Mesenchymal stem cell (in vitro differentiated cells and primary cell): ENCODE measurements around the gene CNBD2.
A peak's percentile ranks its signal among the peaks of the same experiment; 100 is the strongest.
"Not testable (repeated sequence)": the region's sequence is repeated elsewhere in the genome, so short reads cannot be mapped to it uniquely, and the experiment has no call there.

Experiments
- DNase-seq: peaks from one replicate; pipeline ENCODE4 v3.0.0-alpha.2; 2013
- H2AFZ ChIP-seq: one replicate; pipeline ENCODE4 v1.6.1; 2013; ENCODE audit warnings: low read depth, mild to moderate bottlenecking, control low read depth, inconsistent platforms, low read length, moderate library complexity
- H2AK5ac ChIP-seq: 2 replicates; pipeline ENCODE4 v1.6.1; 2013; ENCODE audit warnings: low read length, moderate library complexity, mild to moderate bottlenecking, inconsistent platforms; ENCODE audit not compliant: severe bottlenecking
- H2BK120ac ChIP-seq: one replicate; pipeline ENCODE4 v1.6.1; 2013; ENCODE audit warnings: low read depth, mild to moderate bottlenecking, inconsistent platforms, low read length, moderate library complexity
- H2BK12ac ChIP-seq, 2 experiments: one replicate each; pipeline ENCODE4 v1.6.1; 2013; ENCODE audit warnings: inconsistent platforms in 2 of 2, low read length in 2 of 2, mild to moderate bottlenecking in 2 of 2, moderate library complexity in 2 of 2, control low read depth in 1 of 2
- H2BK15ac ChIP-seq: one replicate; pipeline ENCODE4 v1.6.1; 2013; ENCODE audit warnings: mild to moderate bottlenecking, low read depth, inconsistent platforms; ENCODE audit not compliant: poor library complexity, severe bottlenecking
- H2BK5ac ChIP-seq: 2 replicates; pipeline ENCODE4 v1.6.1; 2013; ENCODE audit warnings: low read depth, mild to moderate bottlenecking, low read length, control low read depth, inconsistent platforms; ENCODE audit not compliant: poor library complexity, severe bottlenecking
- H3K14ac ChIP-seq, 2 experiments: one replicate each; pipeline ENCODE4 v1.6.1; 2013; ENCODE audit warnings: inconsistent platforms in 2 of 2, low read length in 2 of 2, control low read depth in 1 of 2, mild to moderate bottlenecking in 1 of 2, moderate library complexity in 1 of 2
- H3K18ac ChIP-seq, 2 experiments: one replicate each; pipeline ENCODE4 v1.6.1; 2013; ENCODE audit warnings: inconsistent platforms in 2 of 2, low read length in 2 of 2, control low read depth in 1 of 2, low read depth in 1 of 2, mild to moderate bottlenecking in 1 of 2
- H3K23ac ChIP-seq, 2 experiments: one replicate each; pipeline ENCODE4 v1.6.1; 2013; ENCODE audit warnings: inconsistent platforms in 2 of 2, low read length in 2 of 2, mild to moderate bottlenecking in 2 of 2, moderate library complexity in 2 of 2, control low read depth in 1 of 2
- H3K27ac ChIP-seq: 2 replicates; pipeline ENCODE4 v1.5.1; 2013; ENCODE audit warnings: mild to moderate bottlenecking, moderate library complexity, low read length, control low read depth, inconsistent platforms; ENCODE audit not compliant: poor library complexity, severe bottlenecking
- H3K27me3 ChIP-seq, 2 experiments: 2 replicates each; pipeline versions ENCODE4 v1.6.1 to v1.7.0; 2013; ENCODE audit warnings: low read length in 2 of 2, mild to moderate bottlenecking in 2 of 2, moderate library complexity in 2 of 2, control low read depth in 1 of 2, inconsistent platforms in 1 of 2; ENCODE audit not compliant: control insufficient read depth in 1 of 2, insufficient read depth in 1 of 2
- H3K36me3 ChIP-seq, 2 experiments: 2 replicates each; pipeline versions ENCODE4 v1.6.1 to v1.7.0; 2013; ENCODE audit warnings: low read length in 2 of 2, control low read depth in 1 of 2, inconsistent platforms in 1 of 2, low read depth in 1 of 2, mild to moderate bottlenecking in 1 of 2; ENCODE audit not compliant: insufficient read depth in 2 of 2, control insufficient read depth in 1 of 2
- H3K4ac ChIP-seq, 2 experiments: one replicate each; pipeline ENCODE4 v1.6.1; 2013; ENCODE audit warnings: inconsistent platforms in 2 of 2, low read length in 2 of 2, mild to moderate bottlenecking in 2 of 2, moderate library complexity in 2 of 2, control low read depth in 1 of 2, low read depth in 1 of 2
- H3K4me1 ChIP-seq: 2 replicates; pipeline ENCODE4 v1.6.1; 2013; ENCODE audit warnings: low read depth, low read length, control low read depth; ENCODE audit not compliant: control insufficient read depth, insufficient read depth
- H3K4me2 ChIP-seq: 2 replicates; pipeline ENCODE4 v1.6.1; 2013; ENCODE audit warnings: low read length, mild to moderate bottlenecking, inconsistent platforms; ENCODE audit not compliant: poor library complexity, severe bottlenecking
- H3K4me3 ChIP-seq, 2 experiments: 2 replicates each; pipeline versions ENCODE4 v1.5.1 to v1.7.0; 2013; ENCODE audit warnings: low read length in 2 of 2, mild to moderate bottlenecking in 2 of 2, control low read depth in 1 of 2, low read depth in 1 of 2; ENCODE audit not compliant: insufficient read depth in 1 of 2
- H3K79me1 ChIP-seq: replicated peaks from 2 replicates; pipeline ENCODE4 v1.6.1; 2013; ENCODE audit warnings: mild to moderate bottlenecking, control low read depth, low read length, inconsistent platforms; ENCODE audit not compliant: poor library complexity, severe bottlenecking
- H3K9ac ChIP-seq: 2 replicates; pipeline ENCODE4 v1.7.0; 2013; ENCODE audit warnings: mild to moderate bottlenecking, low read length, moderate library complexity
- H3K9me3 ChIP-seq: 2 replicates; pipeline ENCODE4 v1.7.0; 2013; ENCODE audit warnings: mild to moderate bottlenecking, low read length; ENCODE audit not compliant: control insufficient read depth
- H4K8ac ChIP-seq: one replicate; pipeline ENCODE4 v1.6.1; 2013; ENCODE audit warnings: inconsistent platforms, mild to moderate bottlenecking, low read length, moderate library complexity
- H4K91ac ChIP-seq: one replicate; pipeline ENCODE4 v1.6.1; 2013; ENCODE audit warnings: mild to moderate bottlenecking, low read length, inconsistent platforms
- WGBS: methylation state at CpG from one replicate; pipeline ENCODE4 v1.1.7; 2013; ENCODE audit warnings: mixed read lengths; 5-methylcytosine and 5-hydroxymethylcytosine counted together

Gene CNBD2

DNA sequence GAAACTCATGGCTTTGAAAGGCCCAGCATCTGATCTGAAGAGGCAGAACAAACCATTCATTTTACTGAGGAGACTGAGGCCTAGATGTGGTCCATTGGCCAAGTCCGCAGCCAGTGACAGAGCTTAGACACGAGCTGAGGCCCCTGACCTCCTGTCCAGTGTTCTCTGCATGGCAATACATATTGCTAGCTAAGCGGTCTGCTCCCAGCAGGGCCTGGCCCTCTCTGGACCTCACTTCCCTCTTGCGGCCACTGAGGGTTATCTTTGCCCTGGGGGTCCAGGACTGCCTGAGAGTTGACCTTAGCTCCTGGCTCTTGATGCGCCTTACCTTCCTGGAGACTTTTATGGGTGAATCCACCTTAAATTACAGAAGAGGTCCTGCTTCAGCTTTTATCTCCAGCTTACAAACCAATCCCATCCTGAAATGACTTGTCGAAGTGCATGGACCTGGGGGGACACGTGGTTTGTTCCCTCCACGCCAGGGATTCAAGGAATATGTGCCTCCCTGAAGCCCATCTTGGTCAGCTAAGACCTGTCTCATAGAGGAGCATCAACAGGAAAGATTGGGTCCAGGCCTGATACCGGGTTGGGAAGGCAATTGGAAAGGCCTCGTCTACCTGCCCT is 75.6 kb downstream of the CNBD2 start:
- Histone ChIP-seq H3K4ac (no peak overlapping the region), H3K4me1 (peaks cover 5% of the 10 kb centered on the region), H3K23ac (no peak overlapping the region), H2AFZ (no peak overlapping the region), H3K79me1 (peaks cover 11% of the 10 kb centered on the region), H4K91ac (no peak overlapping the region), H3K27ac (no peak overlapping the region), H2AK5ac (no peak overlapping the region), H3K27me3 (no peaks in the 10 kb centered on the region), H3K9ac (no peak overlapping the region), H3K9me3 (no peaks in the 10 kb centered on the region), H2BK120ac (no peak overlapping the region), H3K36me3 (peaks cover 12 to 36% of the 10 kb centered on the region in 2 experiments), H3K4me2 (no peak overlapping the region), H3K14ac (no peak overlapping the region), H4K8ac (no peak overlapping the region), H3K18ac (no peak overlapping the region), H2BK15ac (no peak overlapping the region), H3K4me3 (no peak overlapping the region), H2BK12ac (no peak overlapping the region), H2BK5ac (no peak overlapping the region)
- DNase-seq: no peak
- WGBS: 97% methylated on average over 10 of the region's 10 CpGs

GRCh38 chr20:36045373-36045714 is 77.0 kb downstream of the CNBD2 start:
- H3K14ac ChIP-seq: no peak overlapping the region
- no peak overlapping the region for H2BK120ac ChIP-seq
- no peak overlapping the region for H3K4me2 ChIP-seq
- peaks cover 5% of the 10 kb centered on the region for H3K4me1 ChIP-seq
- no peak overlapping the region for H2BK15ac ChIP-seq
- no peak overlapping the region for H3K9ac ChIP-seq
- no peak for DNase-seq
- no peak overlapping the region for H2BK5ac ChIP-seq
- no peak overlapping the region for H4K91ac ChIP-seq
- no peaks in the 10 kb centered on the region for H3K27me3 ChIP-seq
- no peak overlapping the region for H3K18ac ChIP-seq
- WGBS: no CpG with 5 or more reads among the region's 2 CpGs
- peaks cover 11% of the 10 kb centered on the region for H3K79me1 ChIP-seq
- H4K8ac ChIP-seq: no peak overlapping the region
- peaks cover 12 to 34% of the 10 kb centered on the region in 2 experiments for H3K36me3 ChIP-seq
- no peak overlapping the region for H2BK12ac ChIP-seq
- H3K9me3 ChIP-seq: no peaks in the 10 kb centered on the region
- H3K4ac ChIP-seq: no peak overlapping the region
- no peak overlapping the region for H3K4me3 ChIP-seq
- H3K23ac ChIP-seq: no peak overlapping the region
- no peak overlapping the region for H2AFZ ChIP-seq
- H2AK5ac ChIP-seq: no peak overlapping the region
- no peak overlapping the region for H3K27ac ChIP-seq

GRCh38 chr20:36046073-36046798 is 77.8 kb downstream of the CNBD2 start:
- not testable (repeated sequence) for H3K14ac ChIP-seq, H3K4me3 ChIP-seq, H2AFZ ChIP-seq, H3K4me2 ChIP-seq, H3K9ac ChIP-seq, H2BK5ac ChIP-seq, H2BK12ac ChIP-seq, H3K23ac ChIP-seq, H4K8ac ChIP-seq, H3K79me1 ChIP-seq, H3K4me1 ChIP-seq, DNase-seq, H3K4ac ChIP-seq, H3K27ac ChIP-seq, H3K18ac ChIP-seq, H4K91ac ChIP-seq, H3K9me3 ChIP-seq, H2BK15ac ChIP-seq, H2BK120ac ChIP-seq, H3K27me3 ChIP-seq, H2AK5ac ChIP-seq
- H3K36me3 ChIP-seq: peaks cover 12 to 29% of the 10 kb centered on the region in 2 experiments
- 93% methylated on average over 3 of the region's 4 CpGs for WGBS

DNA sequence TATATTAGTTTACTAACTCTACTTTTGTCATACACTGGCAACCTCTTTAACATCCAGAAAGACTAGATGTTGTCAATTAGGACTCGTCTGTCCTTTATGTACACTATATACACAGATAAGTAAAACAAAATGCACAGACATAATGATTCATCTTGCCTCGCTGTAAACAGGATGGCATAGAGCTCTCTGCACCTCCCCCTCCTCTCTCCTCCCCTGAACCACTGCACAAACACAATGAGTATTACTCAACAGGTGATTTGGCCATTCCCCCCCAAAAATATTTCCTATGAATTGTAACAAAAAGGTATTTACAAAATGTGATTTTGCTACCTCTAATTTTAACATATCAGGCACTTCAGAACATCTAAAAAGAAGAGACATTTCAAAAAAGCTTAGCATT is 81.0 kb downstream of the CNBD2 start:
- H2BK15ac ChIP-seq, H3K4me1 ChIP-seq, H4K91ac ChIP-seq, H3K18ac ChIP-seq, H3K79me1 ChIP-seq, H3K4me2 ChIP-seq, H2AFZ ChIP-seq, H2BK5ac ChIP-seq, H3K27me3 ChIP-seq, H3K23ac ChIP-seq, H3K27ac ChIP-seq, H3K4ac ChIP-seq, H2BK120ac ChIP-seq, H3K9me3 ChIP-seq, H2BK12ac ChIP-seq, H4K8ac ChIP-seq, H3K14ac ChIP-seq, H2AK5ac ChIP-seq: not testable (repeated sequence)
- H3K4me3 ChIP-seq: peak overlapping the region in 1 of 2 experiments; percentile 86
- 5% methylated on average over 2 of the region's 2 CpGs for WGBS
- peaks cover 5 to 16% of the 10 kb centered on the region in 2 experiments for H3K36me3 ChIP-seq
- peak overlapping the region; percentile 99 for H3K9ac ChIP-seq
- DNase-seq: peak; percentile 30
